Daoy (cell line): Measurements from ENCODE around the gene C20orf173. TPM values are rescaled to one million over a fixed set of nuclear protein-coding genes. Genes with fewer than 3 reads are reported as not detected.

Source experiments
- DNase-seq: peaks from one replicate; pipeline ENCODE4 v3.0.0-alpha.2; 2015; ENCODE audit warnings: low read depth
- total RNA-seq: library from RNA; depleted of rRNA; stranded (reverse); fragments of >200 nt; shearing (Covaris generic); gene quantifications from 2 replicates; pipeline ENCODE4 v1.2.3, GENCODE V29; 2014; rRNA removed

The C20orf173 gene
- total RNA-seq, 1 experiment from 2014 or later: not detected

DNA sequence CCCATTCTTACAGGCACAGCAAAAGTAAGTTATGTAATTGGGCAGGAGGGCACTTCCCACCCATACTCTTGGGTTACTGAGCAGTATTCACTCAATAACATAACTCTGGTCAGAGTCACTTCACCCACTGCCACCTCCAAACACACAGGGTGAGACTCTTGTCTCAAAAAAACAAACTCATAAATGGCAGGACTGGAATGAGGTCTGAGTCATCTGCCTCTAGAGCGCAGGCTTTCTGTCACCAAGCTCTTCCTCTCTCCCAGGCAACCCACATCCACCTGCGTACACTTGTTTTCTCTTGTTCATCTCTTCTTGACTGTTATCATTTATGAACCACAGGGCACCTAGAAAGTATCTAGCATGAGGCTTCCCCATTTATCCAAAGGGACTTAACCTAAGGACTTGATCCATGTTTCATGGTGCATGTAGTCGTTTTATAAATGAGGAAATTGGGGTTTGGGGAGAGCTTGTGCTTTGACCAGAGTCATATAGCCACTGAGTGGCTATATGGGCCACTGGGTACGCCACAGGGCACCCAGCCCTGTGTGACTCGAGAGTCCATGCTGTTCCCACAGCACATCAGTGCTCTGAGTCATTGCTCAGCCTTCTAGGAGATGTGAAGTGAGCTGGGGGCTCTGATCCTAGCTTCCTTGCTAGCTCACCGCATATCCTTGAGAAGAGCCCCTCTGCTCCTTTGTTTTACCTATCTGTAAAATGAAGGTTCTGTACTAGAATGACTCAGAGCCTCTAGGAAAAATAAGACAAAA lies 22.4 kb downstream of the C20orf173 start:
- peak; percentile 21 for DNase-seq

DNA sequence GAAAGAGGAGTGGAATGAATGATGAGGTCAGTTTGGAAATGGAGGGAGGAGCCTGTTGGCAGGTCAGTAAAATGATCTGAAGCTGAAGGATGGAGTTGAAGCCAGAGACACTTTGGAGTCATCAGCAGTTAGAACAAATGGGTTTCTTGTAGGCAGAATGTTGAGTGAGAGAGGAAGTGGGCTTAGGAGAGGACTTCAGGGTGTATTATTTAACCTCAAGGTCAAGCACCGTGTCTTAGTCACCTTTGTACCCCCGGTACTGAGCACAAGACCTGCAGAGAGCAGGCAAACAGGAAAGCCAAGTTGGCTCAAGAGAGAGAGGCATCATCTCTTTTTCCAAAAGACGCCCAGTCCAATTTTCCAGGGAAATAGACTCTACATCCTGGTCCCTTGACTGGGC lies 23.3 kb downstream of the C20orf173 start:
- no peak for DNase-seq

DNA sequence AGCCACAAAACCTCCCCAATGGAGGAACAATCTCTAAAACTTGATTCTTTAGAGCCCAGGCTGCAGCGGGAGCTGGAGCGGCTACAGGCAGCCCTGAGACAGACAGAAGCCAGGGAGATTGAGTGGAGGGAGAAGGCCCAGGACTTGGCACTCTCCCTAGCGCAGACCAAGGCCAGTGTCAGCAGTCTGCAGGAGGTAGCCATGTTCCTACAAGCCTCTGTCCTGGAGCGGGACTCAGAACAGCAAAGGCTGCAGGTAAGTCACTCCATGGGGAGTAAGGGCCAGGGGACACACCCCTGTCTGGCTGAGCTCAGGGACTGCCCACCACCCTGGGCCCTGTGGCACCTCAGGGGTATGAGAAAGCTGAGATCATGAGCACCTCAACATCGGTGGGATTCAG lies 24.7 kb downstream of the C20orf173 start:
- DNase-seq: no peak

DNA sequence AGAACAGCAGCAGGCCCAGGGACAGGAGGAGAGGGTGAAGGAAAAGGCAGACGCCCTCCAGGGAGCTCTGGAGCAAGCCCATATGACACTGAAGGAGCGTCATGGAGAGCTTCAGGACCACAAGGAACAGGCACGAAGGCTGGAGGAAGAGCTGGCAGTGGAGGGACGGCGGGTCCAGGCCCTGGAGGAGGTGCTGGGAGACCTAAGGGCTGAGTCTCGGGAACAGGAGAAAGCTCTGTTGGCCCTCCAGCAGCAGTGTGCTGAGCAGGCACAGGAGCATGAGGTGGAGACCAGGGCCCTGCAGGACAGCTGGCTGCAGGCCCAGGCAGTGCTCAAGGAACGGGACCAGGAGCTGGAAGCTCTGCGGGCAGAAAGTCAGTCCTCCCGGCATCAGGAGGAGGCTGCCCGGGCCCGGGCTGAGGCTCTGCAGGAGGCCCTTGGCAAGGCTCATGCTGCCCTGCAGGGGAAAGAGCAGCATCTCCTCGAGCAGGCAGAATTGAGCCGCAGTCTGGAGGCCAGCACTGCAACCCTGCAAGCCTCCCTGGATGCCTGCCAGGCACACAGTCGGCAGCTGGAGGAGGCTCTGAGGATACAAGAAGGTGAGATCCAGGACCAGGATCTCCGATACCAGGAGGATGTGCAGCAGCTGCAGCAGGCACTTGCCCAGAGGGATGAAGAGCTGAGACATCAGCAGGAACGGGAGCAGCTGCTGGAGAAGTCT lies 25.5 kb downstream of the C20orf173 start:
- DNase-seq: no peak

DNA sequence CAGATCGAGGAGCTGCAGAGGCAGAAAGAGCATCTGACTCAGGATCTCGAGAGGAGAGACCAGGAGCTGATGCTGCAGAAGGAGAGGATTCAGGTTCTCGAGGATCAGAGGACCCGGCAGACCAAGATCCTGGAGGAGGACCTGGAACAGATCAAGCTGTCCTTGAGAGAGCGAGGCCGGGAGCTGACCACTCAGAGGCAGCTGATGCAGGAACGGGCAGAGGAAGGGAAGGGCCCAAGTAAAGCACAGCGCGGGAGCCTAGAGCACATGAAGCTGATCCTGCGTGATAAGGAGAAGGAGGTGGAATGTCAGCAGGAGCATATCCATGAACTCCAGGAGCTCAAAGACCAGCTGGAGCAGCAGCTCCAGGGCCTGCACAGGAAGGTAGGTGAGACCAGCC lies 26.2 kb downstream of the C20orf173 start:
- DNase-seq: no peak

DNA sequence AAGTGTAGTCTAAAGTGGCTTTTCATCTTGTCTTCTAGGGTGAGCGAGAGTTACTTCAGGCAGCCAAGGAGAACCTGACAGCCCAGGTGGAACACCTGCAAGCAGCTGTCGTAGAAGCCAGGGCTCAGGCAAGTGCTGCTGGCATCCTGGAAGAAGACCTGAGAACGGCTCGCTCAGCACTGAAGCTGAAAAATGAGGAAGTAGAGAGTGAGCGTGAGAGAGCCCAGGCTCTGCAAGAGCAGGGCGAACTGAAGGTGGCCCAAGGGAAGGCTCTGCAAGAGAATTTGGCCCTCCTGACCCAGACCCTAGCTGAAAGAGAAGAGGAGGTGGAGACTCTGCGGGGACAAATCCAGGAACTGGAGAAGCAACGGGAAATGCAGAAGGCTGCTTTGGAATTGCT lies 27.1 kb downstream of the C20orf173 start:
- DNase-seq: no peak

DNA sequence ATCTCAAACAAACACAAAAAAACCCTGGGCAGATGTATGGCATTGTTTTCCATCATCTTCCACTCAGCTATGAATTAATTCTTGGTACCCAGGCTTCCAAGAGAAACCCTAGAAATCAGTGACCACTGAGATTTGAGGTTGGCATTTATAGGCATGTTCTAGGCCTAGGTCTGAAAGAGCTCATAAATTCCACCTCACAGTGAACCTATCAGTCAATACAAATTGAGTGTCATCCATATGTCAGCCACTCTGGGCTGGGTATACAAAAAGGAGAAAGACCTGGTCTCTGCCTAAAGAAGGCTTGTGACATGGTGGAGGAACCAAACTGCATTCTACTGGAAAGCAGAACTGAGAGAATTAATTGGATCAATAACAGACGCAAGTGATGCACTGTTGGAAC lies 30.2 kb downstream of the C20orf173 start:
- no peak for DNase-seq

DNA sequence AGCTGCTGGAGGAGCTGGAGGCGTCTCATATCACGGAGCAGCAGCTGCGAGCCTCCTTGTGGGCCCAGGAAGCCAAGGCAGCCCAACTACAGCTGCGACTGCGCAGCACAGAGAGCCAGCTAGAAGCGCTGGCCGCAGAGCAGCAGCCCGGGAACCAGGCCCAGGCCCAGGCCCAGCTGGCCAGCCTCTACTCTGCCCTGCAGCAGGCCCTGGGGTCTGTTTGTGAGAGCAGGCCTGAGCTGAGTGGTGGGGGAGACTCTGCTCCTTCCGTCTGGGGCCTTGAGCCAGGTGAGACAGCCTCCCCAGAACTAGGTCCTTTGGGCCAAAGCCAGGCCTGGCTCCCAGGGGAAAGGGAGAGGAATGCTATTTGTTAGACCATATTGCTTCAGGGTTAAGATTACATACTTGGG lies 31.7 kb downstream of the C20orf173 start:
- no peak for DNase-seq

DNA sequence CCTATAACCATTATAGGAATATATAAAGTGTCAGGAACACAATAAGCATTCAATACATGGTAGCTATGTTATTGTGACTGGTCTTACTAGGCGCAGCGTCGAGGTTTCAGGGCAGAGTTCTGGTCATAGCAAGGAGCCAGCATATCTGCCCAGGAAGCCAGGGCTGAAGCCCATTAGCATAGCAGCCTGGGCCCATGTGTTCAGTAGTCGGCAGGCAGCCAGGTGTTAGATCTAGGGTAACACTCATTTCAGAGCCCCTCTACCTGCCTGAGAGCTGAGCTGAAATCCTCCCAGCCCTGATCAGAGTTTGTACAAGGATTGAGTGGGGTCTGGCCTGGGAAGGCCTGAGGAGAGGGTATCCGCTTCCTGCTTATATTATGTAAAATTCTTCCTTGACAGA lies 32.1 kb downstream of the C20orf173 start:
- DNase-seq: no peak

DNA sequence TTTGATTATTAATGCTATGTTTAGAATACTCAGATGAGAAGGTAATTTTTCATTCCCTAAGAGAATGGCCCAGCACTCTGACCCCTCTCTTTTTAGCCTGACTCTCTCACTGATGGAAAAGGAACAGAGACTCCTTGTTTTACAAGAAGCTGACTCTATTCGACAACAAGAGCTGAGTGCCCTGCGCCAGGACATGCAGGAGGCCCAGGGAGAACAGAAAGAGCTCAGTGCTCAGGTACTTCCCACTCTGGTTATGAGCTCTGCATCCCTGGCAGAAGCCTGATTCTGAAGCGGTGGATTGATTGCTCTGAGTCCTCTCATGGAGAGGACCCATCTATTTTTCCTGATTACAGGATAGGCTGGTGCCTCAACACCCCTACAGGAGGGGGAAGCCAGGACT lies 33.0 kb downstream of the C20orf173 start:
- DNase-seq: no peak

DNA sequence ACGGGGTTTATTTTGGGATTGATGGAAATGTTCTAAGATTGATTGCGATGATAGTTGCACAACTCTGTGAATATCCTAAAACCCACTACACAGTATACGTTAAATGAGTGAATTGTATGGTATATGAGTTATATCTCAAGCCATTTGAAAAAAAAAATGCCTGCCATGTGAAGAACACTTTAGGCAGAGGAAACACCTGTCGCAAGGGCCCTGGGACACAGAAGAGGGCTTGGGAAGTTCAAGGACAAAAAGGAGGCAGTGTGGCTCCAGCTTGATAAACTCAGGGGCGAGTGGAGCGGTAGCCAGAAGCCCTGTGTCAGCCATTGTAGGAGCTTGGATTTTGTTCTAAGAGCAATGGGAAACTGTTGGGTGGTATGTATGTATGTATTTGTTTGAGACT lies 37.1 kb downstream of the C20orf173 start:
- DNase-seq: no peak

DNA sequence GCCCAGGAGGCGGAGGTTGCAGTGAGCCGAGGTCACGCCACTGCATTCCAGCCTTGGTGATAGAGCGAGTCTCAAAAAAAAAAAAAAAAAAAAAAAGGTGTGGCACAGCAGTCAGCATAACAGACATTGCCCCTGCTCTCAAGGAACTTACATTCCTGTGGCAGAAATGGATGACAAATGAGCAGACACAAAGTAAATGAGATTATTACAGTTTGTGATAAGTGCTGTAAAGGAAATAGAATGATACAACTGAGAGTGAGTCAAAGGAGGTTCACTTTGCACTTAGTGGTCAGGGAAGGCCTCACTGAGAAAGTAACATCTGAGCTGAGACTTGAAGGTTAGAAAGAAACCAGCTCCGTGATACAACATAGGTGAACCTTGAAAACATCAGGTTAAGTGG lies 37.6 kb downstream of the C20orf173 start:
- DNase-seq: no peak

DNA sequence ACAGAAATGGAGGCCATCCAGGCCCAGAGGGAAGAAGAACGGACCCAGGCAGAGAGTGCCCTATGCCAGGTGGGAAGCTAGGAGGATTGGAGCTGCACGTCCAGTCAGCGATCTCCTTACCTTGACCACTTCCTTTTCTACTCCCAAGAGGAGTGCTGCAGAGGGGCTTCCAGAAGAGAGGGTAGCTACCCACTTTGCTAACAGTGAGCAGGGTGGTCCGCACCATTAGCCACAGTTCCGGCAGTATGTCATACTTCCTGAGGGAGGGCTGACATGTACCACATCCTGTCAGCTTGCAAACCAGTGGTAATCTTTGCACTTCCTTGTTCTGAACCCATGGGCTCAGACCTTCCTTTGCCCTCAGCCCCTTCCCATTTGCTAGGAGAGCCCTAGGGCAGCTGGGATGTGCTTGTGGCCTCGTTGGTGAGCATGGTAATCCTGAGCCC lies 38.7 kb downstream of the C20orf173 start:
- DNase-seq: no peak

DNA sequence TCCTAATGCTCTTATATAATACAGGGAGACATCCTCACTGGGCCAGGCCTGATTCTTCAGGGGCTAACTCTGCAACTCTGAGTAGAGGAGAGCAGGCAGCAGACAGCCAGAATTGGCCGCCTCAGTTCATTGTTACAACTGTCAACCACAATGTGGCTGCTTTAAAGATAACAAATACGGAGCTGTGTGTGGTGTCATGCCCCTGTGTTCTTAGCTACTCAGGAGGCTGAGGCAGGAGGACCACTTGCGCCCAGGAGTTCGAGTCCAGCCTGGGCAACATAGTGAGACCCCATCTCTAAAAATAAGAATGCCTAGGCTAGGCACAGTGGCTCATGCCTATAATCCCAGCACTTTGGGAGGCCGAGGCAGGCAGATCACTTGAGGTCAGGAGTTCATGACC lies 39.7 kb downstream of the C20orf173 start:
- DNase-seq: no peak

DNA sequence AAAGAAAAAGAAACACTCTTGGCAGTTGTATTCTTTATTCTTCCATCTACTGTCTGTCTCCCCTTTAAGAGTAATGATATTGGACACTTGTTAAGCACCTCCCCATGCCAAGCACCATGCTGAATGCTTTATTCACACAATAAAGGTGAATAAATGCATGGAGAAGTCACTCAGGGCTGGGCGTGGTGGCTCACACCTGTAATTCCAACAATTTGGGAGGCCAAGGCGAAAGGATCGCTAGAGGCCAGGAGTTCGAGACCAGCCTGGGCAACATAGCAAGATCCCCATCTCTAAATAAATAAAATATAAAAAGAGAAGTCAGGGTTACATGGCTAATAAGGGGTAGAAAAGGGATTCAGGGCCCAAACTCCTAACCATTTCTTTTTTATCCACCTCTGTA lies 42.0 kb downstream of the C20orf173 start:
- no peak for DNase-seq

DNA sequence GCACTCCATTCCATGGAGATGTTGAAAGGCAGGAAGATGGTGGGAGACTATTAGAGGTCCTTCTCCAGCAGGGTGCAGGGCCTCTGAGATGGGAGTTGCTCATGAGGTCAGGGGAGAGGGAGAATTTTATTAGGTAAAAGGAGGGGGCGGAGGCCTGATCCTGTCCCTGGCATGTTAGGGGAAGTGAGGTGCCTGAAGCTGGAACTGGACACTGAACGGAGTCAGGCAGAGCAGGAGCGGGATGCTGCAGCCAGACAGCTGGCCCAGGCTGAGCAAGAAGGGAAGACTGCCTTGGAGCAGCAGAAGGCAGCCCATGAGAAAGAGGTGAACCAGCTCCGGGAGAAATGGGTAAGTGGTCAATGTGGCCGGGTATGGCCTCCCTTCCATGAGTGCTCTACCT lies 49.7 kb downstream of the C20orf173 start:
- DNase-seq: no peak

DNA sequence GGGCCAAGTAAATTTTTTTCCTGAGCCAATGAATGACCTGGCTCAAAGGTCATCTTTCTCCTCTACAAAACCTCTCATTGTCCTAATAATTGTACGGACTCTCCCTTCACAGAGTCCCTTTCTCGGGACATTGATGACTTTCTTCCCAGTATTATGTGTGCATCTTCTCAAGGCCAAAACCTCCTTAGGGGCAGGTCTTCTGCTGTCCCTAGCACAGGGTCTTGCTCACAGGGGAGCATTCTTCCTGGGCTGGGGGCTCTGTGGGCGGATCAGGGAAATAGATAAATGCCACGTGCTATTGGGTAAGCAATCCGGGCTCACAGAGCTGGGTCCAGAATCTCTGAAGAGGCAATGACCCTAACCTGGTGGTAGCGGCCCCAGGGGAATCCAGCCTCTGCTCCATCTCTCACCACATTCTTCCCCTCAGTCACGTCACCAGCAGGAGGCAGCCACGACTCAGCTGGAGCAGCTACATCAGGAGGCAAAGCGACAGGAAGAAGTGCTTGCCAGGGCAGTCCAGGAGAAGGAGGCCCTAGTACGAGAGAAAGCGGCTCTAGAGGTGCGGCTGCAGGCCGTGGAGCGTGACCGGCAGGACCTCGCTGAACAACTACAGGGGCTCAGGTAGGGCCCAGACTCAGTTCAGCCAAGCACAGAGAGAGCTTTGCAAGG lies 50.5 kb downstream of the C20orf173 start:
- DNase-seq: peak; percentile 14

Other genes starting within 250 kb of the C20orf173 start
- gene EIF6, start 244.9 kb downstream of the C20orf173 start, total RNA-seq: 316 and 384 TPM in 2 replicates
- gene FAM83C, start 237.2 kb downstream of the C20orf173 start, total RNA-seq: not detected in 2 replicates
- 55.2 and 55.3 TPM in 2 replicates for gene UQCC1, start 117.7 kb downstream of the C20orf173 start, total RNA-seq
- gene GDF5, start 91.4 kb downstream of the C20orf173 start, total RNA-seq: 5.2 and 12.1 TPM in 2 replicates
- gene CEP250, start 74.1 kb downstream of the C20orf173 start, total RNA-seq: 18.4 and 19.9 TPM in 2 replicates
- gene ERGIC3, start 12.4 kb upstream of the C20orf173 start, total RNA-seq: 172 and 178 TPM in 2 replicates
- 0.17 TPM in 1 of 2 replicates, not detected in the other for gene SPAG4, start 86.2 kb upstream of the C20orf173 start, total RNA-seq
- 64.5 and 87.8 TPM in 2 replicates for gene CPNE1, start 135.2 kb upstream of the C20orf173 start, total RNA-seq
- 49.6 and 57.8 TPM in 2 replicates for gene RBM12, start 135.2 kb upstream of the C20orf173 start, total RNA-seq
- gene NFS1, start 169.7 kb upstream of the C20orf173 start, total RNA-seq: 25.8 and 29.5 TPM in 2 replicates
- 435 and 443 TPM in 2 replicates for gene ROMO1, start 169.8 kb upstream of the C20orf173 start, total RNA-seq
- gene RBM39, start 212.6 kb upstream of the C20orf173 start, total RNA-seq: 232 and 263 TPM in 2 replicates
- 14.5 and 15.1 TPM in 2 replicates for gene PHF20, start 242.4 kb upstream of the C20orf173 start, total RNA-seq